OCI-LY1 (cell line): Measurements from ENCODE around the gene BLOC1S6.

ENCODE experiments used
- H2AFZ ChIP-seq: fragments of 200-600 bp; sonication (generic), shearing (Covaris generic); 2 replicates; pipeline ENCODE4 v1.6.0; 2014; ENCODE audit warnings: antibody characterized with exemption, mild to moderate bottlenecking, low read length
- H3F3A ChIP-seq: fragments of 200-600 bp; sonication (generic), shearing (Covaris generic); 2 replicates; pipeline ENCODE4 v1.6.0; 2014; ENCODE audit warnings: mild to moderate bottlenecking, antibody characterized with exemption, low read length, moderate library complexity; ENCODE audit not compliant: insufficient read depth
- H3K27ac ChIP-seq: fragments of 200-600 bp; sonication (generic); 2 replicates; pipeline ENCODE4 v1.5.1; 2014; ENCODE audit warnings: low read length, mixed run types, mild to moderate bottlenecking, low read depth; ENCODE audit not compliant: poor library complexity, severe bottlenecking
- H3K27me3 ChIP-seq: fragments of 200-600 bp; sonication (generic); 2 replicates; pipeline ENCODE4 v1.6.0; 2014; ENCODE audit warnings: antibody characterized with exemption, mild to moderate bottlenecking, low read length, moderate library complexity; ENCODE audit not compliant: insufficient read depth
- H3K36me3 ChIP-seq: fragments of 200-600 bp; sonication (generic); 2 replicates; pipeline ENCODE4 v1.6.1; 2014; ENCODE audit warnings: mild to moderate bottlenecking, antibody characterized with exemption, low read length, moderate library complexity, mixed read lengths; ENCODE audit not compliant: insufficient read depth
- H3K4me1 ChIP-seq: fragments of 200-600 bp; sonication (generic); 2 replicates; pipeline ENCODE4 v1.5.1; 2014; ENCODE audit warnings: mild to moderate bottlenecking, low read length, moderate library complexity; ENCODE audit not compliant: insufficient read depth, severe bottlenecking
- H3K4me2 ChIP-seq: fragments of 200-600 bp; sonication (generic), shearing (Covaris generic); 2 replicates; pipeline ENCODE4 v1.6.1; 2014; ENCODE audit warnings: low read length
- H3K4me3 ChIP-seq: fragments of 200-600 bp; sonication (generic); 2 replicates; pipeline ENCODE4 v1.5.1; 2014; ENCODE audit warnings: low read length, low read depth, mild to moderate bottlenecking, mixed read lengths; ENCODE audit not compliant: poor library complexity, severe bottlenecking
- H3K79me2 ChIP-seq: fragments of 200-600 bp; shearing (Covaris generic); 2 replicates; pipeline ENCODE4 v1.6.1; 2016; ENCODE audit warnings: mixed run types, low read length, mixed read lengths; ENCODE audit not compliant: insufficient read depth
- H3K9ac ChIP-seq: fragments of 200-600 bp; sonication (generic), shearing (Covaris generic); 2 replicates; pipeline ENCODE4 v1.6.1; 2014; ENCODE audit warnings: mild to moderate bottlenecking, low read length, mixed read lengths
- H3K9me2 ChIP-seq: fragments of 200-600 bp; sonication (generic), shearing (Covaris generic); 2 replicates; pipeline ENCODE4 v1.6.1; 2014; ENCODE audit warnings: low read depth, mild to moderate bottlenecking, low read length, mixed read lengths
- H3K9me3 ChIP-seq: fragments of 200-600 bp; shearing (Covaris generic); 2 replicates; pipeline ENCODE4 v1.6.1; 2014; ENCODE audit warnings: low read length, mixed read lengths
- H4K20me1 ChIP-seq: fragments of 200-600 bp; sonication (generic), shearing (Covaris generic); 2 replicates; pipeline ENCODE4 v1.6.0; 2016; ENCODE audit warnings: mild to moderate bottlenecking, low read length; ENCODE audit not compliant: insufficient read depth
- EZH2 ChIP-seq: fragments of 200-600 bp; sonication (generic), shearing (Covaris generic); IDR thresholded peaks from 2 replicates; pipeline ENCODE4 v1.8.0; 2017; ENCODE audit warnings: borderline replicate concordance, mixed run types, mild to moderate bottlenecking, antibody characterized with exemption, low read length, moderate library complexity, mixed read lengths
- TF ChIP-seq, protein P1 (sequence below): fragments of 200-600 bp; sonication (generic), shearing (Covaris generic); IDR thresholded peaks from 2 replicates; pipeline ENCODE4 v1.5.1; 2017; ENCODE audit warnings: mild to moderate bottlenecking, antibody characterized with exemption, low read length, moderate library complexity, mixed read lengths

The BLOC1S6 gene

DNA sequence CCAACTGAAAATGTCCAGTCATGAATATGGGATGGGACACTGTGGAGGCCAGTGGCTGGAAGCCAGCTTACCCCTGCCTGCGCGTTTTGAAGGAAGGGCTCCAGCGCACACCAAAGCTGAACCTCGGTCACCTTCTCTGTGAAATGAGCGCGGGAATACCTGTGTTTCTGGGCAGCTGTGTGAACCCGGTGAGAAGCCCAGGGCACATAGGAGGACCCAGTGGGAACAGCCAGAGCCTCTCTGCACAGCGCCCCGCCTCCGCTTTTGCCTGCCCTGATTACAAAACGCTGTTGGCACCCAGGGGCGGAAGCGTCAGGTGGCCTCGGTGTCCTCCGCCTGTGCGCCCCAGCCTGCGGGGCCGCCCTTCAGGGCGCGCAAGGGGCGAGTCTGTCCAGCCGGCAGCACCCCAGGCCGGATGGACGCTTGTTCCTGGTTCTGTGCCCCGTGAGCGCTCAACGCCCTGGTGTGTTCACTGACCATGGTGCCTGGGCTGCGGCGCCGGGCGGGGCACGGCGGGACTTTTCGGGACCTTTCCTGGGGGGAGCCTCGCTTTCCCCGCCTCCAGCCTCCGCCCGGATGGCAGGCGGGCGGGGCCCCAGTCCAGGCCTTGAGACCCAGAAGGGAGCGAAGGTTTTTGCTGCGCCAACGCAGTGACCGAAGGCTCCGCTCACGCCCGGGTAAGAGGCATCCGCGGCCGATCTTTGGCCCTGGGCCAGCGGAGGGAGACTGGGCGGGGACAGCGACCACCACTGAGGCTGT is 47.4 kb downstream of the BLOC1S6 start, which contains the start of gene SQOR:
TSS of gene SQOR (plus strand) at position 598 of the 759 bp plus-strand sequence. CDS start 23,895 bp downstream, outside the sequence.
- Histone ChIP-seq H3F3A (no peaks in the 10 kb centered on the region), H3K9me3 (no peaks in the 10 kb centered on the region), H3K27me3 (no peaks in the 10 kb centered on the region), H3K4me2 (peak within 1 kb of the TSS; percentile 37), H3K36me3 (no peaks in the 10 kb centered on the region), H3K79me2 (no peaks in the 10 kb centered on the region), H3K4me1 (peaks cover 10% of the 10 kb centered on the region), H3K9ac (no peak within 1 kb of the TSS; the same call in 1 of the 2 replicates), H4K20me1 (no peaks in the 10 kb centered on the region), H3K9me2 (no peaks in the 10 kb centered on the region), H2AFZ (no peak within 1 kb of the TSS), H3K4me3 (peak within 1 kb of the TSS; percentile 42), H3K27ac (no peak within 1 kb of the TSS)
- no peak for TF ChIP-seq EZH2
- TF ChIP-seq, protein P1, sequence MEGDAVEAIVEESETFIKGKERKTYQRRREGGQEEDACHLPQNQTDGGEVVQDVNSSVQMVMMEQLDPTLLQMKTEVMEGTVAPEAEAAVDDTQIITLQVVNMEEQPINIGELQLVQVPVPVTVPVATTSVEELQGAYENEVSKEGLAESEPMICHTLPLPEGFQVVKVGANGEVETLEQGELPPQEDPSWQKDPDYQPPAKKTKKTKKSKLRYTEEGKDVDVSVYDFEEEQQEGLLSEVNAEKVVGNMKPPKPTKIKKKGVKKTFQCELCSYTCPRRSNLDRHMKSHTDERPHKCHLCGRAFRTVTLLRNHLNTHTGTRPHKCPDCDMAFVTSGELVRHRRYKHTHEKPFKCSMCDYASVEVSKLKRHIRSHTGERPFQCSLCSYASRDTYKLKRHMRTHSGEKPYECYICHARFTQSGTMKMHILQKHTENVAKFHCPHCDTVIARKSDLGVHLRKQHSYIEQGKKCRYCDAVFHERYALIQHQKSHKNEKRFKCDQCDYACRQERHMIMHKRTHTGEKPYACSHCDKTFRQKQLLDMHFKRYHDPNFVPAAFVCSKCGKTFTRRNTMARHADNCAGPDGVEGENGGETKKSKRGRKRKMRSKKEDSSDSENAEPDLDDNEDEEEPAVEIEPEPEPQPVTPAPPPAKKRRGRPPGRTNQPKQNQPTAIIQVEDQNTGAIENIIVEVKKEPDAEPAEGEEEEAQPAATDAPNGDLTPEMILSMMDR = no peak

DNA sequence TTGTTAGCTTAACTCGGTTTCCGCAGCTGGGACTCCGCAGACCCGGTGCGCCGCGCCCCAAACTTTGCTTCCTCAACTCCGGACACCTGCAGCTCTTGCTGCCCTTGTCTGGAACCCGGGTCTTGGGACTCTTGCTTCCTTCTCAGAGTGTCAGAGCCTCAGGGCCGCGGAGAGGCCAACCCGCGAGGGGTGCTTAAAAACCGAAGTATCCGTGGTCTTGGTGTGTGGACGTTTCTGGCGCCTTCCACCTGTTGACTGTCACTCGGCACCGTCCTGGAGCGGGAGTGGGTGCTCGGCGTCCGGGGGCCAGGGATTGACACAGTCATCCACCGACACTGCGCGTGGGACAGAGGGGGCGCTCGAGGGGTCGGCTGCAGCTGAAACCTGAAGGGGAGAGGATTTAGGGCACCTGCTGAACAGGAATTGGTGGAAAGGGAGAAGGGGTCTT is 48.0 kb downstream of the BLOC1S6 start:
- Histone ChIP-seq H3K36me3 (no peaks in the 10 kb centered on the region), H3K4me1 (peaks cover 10% of the 10 kb centered on the region), H3F3A (no peaks in the 10 kb centered on the region), H4K20me1 (no peaks in the 10 kb centered on the region), H3K9me3 (no peaks in the 10 kb centered on the region), H3K4me3 (peak overlapping the region; percentile 42), H3K27me3 (no peaks in the 10 kb centered on the region), H3K9ac (no peak overlapping the region; the same call in 1 of the 2 replicates), H3K79me2 (no peaks in the 10 kb centered on the region), H3K4me2 (peak overlapping the region; percentile 37), H3K9me2 (no peaks in the 10 kb centered on the region), H2AFZ (no peak overlapping the region), H3K27ac (no peak overlapping the region)
- TF ChIP-seq EZH2 = no peak
- TF ChIP-seq, protein P1 = peak; percentile 45

DNA sequence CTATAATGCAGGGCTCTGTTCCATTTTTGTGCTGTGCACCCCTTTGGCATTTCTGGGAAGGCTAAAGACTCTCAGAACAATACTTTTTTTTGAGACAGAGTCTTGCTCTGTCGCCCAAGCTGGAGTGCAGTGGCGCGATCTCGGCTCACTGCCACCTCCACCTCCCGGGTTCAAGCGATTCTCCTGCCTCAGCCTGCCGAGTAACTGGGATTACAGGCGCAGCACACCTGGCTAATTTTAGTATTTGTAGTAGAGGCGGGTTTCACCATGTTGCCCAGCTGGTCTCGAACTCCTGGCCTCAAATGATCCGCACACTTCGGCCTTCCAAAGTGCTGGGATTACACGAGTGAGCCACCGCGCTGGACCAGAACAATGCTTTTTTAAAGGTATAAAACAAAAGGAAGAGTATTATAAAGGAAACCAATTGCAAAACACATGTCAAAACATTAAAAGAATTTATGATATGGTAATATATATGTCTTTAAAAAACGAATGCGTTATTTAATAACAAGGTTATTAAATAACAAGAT is 48.6 kb downstream of the BLOC1S6 start:
- Histone ChIP-seq H3K9ac (no peak overlapping the region), H3K4me1 (peaks cover 10% of the 10 kb centered on the region), H3K27ac (no peak overlapping the region), H3K9me2 (no peaks in the 10 kb centered on the region), H3F3A (no peaks in the 10 kb centered on the region), H4K20me1 (no peaks in the 10 kb centered on the region), H3K36me3 (no peaks in the 10 kb centered on the region), H3K9me3 (no peaks in the 10 kb centered on the region), H3K4me3 (no peak overlapping the region), H3K4me2 (peak overlapping the region; percentile 37; the same call in 1 of the 2 replicates), H3K27me3 (no peaks in the 10 kb centered on the region), H2AFZ (no peak overlapping the region), H3K79me2 (no peaks in the 10 kb centered on the region)
- TF ChIP-seq, protein P1 = no peak
- no peak for TF ChIP-seq EZH2
